T-helper 1 cell treated with Interleukin-12 subunit alpha and Interleukin-12 subunit beta and Interleukin-4 antibody, amounts not matched to agents 30 μg/mL and 1 μg/mL, for 36 hours (primary cell): ENCODE measurements around the gene NELFCD.
"Not testable (repeated sequence)": the region's sequence is repeated elsewhere in the genome, so short reads cannot be mapped to it uniquely, and the experiment has no call there.

ENCODE experiments used
- H3K27ac Mint-ChIP-seq: one replicate; pipeline ENCODE4 v1.8.0; 2021; ENCODE audit warnings: mild to moderate bottlenecking, mixed read lengths
- H3K27me3 Mint-ChIP-seq: one replicate; pipeline ENCODE4 v1.8.0; 2021; ENCODE audit warnings: low read depth, mixed read lengths
- H3K36me3 Mint-ChIP-seq: one replicate; pipeline ENCODE4 v1.8.0; 2021; ENCODE audit warnings: low read depth, mixed read lengths
- H3K4me1 Mint-ChIP-seq: one replicate; pipeline ENCODE4 v1.8.0; 2021; ENCODE audit warnings: low read depth, mixed read lengths
- H3K4me3 Mint-ChIP-seq: one replicate; pipeline ENCODE4 v1.8.0; 2021; ENCODE audit warnings: mild to moderate bottlenecking, moderate library complexity, mixed read lengths
- H3K9me3 Mint-ChIP-seq: one replicate; pipeline ENCODE4 v1.8.0; 2021; ENCODE audit warnings: mixed read lengths

The NELFCD gene

DNA sequence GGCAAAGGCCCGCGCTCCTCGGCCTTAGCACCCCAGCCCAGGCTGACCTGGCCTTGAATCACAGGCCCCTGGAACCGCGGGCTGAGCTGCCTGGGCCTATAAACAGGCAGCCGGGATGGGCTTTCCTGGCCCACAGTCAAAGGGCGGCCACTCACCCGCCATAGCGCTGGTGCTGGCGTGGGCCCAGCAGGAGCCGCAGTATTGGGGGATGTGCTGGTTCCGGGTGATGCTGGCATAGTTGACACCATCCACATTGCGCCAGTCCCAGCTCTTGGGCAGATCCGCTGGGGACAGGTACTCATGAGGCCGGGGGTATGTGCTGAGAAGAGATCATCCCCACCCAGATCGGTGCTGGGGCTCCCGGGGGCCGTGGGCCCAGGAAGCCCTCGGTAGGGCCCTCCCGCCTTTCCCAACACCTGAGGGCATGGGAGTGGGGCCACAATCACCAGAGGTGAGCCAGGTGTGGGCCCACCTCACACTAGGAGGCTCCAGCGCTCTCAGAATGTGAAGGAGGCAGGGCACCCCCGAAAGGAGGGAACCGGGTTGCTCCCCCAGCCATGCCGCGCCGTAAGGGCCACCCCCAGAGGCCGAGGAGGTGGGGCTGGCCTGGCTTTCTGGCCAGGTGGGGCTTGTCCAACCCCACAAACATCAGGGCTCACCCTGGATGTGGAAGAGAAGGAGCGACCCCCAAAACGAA, 25.3 kb downstream of the NELFCD start:
- Mint-ChIP-seq H3K4me1 (peaks cover 29% of the 10 kb centered on the region), H3K36me3 (peaks cover 16% of the 10 kb centered on the region), H3K27me3 (no peaks in the 10 kb centered on the region), H3K4me3 (peak overlapping the region; percentile 77), H3K27ac (peak overlapping the region; percentile 52), H3K9me3 (no peaks in the 10 kb centered on the region)

DNA sequence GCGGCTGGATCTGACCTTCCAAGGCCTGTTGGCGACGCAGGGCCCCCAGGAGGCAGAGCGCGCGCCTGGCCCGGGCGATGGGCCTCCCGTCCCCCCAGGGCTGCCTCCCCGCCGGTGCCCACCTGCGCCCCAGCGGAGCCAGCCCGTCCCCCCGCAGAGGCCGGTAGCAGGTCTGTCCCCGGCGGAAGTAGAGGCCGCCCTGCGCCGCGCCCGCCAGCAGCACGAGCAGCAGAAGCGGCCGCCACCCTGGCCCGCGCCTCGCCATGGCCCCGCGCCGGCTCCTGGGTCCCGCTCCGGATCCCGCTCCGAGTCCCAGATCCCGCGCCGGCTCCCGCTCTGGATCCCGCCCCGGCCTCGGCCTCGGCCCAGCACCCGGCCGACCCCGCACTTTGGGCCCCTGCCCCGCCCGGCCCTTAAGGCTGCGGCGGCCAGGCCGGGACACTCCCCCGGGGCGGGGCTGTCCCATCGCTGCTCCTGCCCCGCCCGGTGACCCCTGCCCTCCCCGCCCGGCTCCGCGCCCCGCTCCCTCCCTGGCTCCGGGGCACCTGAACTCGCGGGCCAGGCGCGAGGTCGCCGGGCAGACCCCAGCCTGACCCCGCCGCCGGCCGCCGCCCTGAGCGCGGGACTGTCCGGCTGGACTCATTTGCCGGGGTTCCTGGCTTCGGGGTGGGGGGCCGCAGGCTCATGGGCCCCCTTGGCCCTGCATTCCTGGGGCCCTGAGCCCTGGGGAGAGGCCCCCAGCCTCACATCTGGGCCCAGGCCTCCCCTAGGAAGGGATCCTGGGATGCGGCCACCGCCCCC, 26.0 kb downstream of the NELFCD start, which contains the start of gene CTSZ:
TSS of gene CTSZ (minus strand) at position 391 of the 801 bp plus-strand sequence. CDS start at position 265, 126 bp downstream.
- Mint-ChIP-seq H3K27ac (peak within 1 kb of the TSS; percentile 78), H3K36me3 (peaks cover 14% of the 10 kb centered on the region), H3K9me3 (no peaks in the 10 kb centered on the region), H3K4me1 (peaks cover 35% of the 10 kb centered on the region), H3K4me3 (peak within 1 kb of the TSS; percentile 82), H3K27me3 (no peaks in the 10 kb centered on the region)

DNA sequence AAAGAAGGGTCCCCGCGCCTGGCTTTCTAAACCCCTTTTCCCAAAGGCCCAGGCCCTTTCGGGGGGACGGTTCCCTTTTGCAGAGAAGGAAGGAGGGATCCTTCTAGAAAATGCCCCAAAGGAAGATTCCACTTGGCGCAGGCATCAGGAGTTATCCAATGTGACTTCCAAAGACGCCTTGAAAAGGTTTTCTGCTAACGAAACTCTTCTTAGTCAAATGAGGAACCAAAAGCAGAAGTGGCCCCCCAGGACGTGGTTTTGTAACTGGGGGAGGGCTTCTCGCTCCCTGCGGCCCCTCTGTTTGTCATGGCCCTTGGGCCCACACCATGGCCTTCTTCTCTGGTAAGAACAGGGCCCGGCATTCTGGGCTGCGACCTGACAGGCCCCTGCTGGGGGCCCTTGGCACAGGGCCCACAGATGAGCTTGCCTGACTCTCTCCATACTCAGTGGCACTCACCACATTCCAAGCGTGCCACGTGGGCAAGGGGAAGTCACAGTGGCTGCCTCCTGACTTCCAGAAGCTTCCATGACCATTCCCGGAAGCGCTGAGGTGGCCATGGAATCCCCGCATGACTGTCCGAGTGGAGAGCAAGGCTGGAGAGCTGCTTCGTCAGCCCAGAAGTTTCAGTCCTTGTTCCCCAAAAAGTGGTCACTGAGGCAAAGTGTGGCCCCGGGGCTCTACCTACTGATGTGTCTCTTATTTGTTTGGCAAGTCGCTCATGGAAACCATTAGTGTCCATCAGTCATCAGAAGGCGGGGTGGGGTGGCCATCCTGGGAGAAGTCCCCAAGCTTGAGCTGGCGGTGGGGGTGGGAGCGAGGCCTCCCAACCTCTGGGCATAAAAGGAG, 26.8 kb downstream of the NELFCD start:
- Mint-ChIP-seq H3K4me3 (peak overlapping the region; percentile 82), H3K36me3 (peaks cover 8% of the 10 kb centered on the region), H3K9me3 (no peaks in the 10 kb centered on the region), H3K4me1 (peaks cover 37% of the 10 kb centered on the region), H3K27me3 (no peaks in the 10 kb centered on the region), H3K27ac (peak overlapping the region; percentile 78)

DNA sequence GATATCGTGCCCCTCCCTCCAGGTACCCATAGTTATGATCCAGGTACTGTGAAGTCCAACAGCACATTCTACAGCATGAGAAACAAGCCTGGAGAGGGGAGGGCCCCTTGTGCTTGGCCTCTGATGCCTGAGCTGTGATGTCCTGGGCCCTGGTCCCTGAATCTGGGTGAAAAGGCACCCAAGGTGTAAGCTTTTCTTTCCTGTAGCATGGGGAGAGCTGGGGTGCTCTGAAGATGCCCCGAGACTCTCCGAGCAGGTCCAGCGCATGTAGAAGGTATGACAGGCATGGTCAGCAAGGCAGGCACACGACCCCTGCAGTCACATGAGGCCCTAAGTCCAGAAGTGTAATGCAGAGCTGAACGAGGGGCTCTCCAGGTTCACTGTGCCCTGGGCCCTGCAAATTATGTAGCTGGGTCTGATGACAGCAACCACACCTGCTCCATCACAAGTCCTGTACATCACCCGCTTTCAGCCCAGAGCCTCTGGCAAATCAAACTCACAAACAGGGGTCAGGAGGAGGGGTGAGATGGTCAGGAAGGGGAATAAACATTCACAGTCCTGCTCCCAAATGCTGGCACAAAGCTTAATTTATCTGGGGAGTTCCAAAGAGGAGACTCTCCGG, 27.8 kb downstream of the NELFCD start:
- Mint-ChIP-seq H3K27me3 (no peaks in the 10 kb centered on the region), H3K27ac (no peak overlapping the region), H3K4me3 (no peak overlapping the region), H3K4me1 (peaks cover 38% of the 10 kb centered on the region), H3K9me3 (no peaks in the 10 kb centered on the region), H3K36me3 (peaks cover 5% of the 10 kb centered on the region)

DNA sequence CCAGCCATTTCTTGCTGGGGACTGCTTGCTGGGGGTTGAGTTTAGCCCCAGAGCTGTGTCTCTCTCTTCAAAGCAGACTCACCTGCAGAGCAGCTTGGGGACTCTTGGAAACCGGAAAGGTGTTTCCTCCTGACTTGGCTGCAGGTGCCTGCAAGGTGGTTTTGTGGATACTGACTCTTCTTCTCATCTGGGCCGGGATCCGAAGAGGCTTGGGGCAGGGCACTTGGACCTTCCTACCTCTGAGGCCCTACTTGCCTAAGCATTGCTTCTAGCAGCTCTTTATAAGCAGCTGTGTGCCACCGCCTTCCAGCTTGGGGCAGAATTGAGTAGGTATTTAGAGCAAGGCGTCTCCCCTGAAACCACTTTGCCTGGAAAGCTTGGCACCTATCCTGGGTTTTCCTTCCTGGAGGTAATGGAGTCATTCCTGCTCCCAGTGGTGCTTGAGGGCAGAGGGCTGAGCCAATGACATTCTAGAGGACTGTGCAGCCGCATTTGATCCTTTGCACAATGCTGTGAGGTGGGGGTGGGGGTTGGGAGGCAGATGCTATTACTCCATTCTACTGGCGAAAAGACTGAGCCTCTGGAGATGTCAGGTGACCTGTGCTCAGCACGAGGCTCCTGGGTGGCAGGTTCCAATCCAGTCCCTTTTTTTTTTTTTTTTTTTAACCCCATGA, 29.4 kb downstream of the NELFCD start:
- Mint-ChIP-seq H3K27ac (no peak overlapping the region), H3K9me3 (no peaks in the 10 kb centered on the region), H3K27me3 (no peaks in the 10 kb centered on the region)

DNA sequence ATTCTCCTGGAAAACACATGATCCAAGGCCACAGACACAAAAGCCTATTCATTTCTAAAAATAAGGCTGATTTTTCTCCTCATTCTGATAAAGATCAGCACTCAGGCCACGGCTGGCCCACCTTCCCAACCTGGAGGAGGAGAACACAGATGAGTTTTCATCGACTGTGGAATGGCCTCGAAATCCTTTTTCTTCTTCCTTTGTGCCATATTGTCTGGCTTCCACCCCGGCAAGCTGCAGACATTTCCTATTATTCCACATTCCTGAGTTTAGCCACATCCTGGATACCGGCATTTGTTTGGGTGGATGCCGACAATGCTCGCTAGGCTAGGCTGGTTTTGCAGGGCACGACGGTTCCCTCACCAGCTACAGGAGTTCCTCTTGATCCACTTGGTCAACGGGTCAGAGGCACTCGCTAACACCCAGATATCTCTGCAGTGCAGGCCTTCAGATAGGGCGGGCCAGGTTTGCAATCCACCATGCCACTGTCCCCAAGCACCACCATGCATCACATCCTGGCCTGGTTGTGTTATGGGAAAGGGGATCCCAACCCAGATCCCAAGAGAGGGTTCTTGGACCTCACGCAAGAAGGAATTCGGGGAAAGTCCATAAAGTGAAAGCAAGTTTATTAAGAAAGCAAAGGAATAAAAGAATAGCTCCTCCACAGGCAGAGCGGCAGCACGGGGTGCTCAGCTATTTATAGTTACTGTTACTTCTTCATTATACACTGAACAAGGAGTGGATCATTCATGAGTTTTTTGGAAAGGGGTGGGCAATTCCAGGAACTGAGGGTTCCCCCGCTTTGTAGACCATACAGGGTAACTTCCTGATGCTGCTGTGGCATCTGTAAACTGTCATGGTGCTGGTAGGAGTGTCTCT, 30.2 kb downstream of the NELFCD start:
- Mint-ChIP-seq H3K27ac (peak overlapping the region; percentile 1), H3K4me1 (peaks cover 35% of the 10 kb centered on the region), H3K36me3 (peaks cover 6% of the 10 kb centered on the region), H3K9me3 (no peaks in the 10 kb centered on the region), H3K27me3 (no peaks in the 10 kb centered on the region), H3K4me3 (no peak overlapping the region)

More for the DNA sequence above, 29.4 kb downstream of the NELFCD start:
- H3K4me1 Mint-ChIP-seq = peaks cover 35% of the 10 kb centered on the region
- no peak overlapping the region for H3K4me3 Mint-ChIP-seq
- H3K36me3 Mint-ChIP-seq = peaks cover 6% of the 10 kb centered on the region

DNA sequence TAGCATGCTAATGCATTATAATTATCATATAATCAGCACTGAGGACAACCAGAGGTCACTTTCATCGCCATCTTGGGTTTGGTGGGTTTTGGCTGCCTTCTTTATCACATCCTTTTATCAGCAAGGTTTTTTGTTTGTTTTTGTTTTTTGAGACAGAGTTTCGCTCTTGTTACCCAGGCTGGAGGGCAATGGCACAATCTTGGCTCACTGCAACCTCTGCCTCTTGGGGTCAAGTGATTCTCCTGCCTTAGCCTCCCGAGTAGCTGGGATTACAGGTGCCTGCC, 30.8 kb downstream of the NELFCD start:
- H3K27ac Mint-ChIP-seq, H3K36me3 Mint-ChIP-seq, H3K4me3 Mint-ChIP-seq, H3K9me3 Mint-ChIP-seq, H3K27me3 Mint-ChIP-seq: not testable (repeated sequence)
- peaks cover 40% of the 10 kb centered on the region for H3K4me1 Mint-ChIP-seq

DNA sequence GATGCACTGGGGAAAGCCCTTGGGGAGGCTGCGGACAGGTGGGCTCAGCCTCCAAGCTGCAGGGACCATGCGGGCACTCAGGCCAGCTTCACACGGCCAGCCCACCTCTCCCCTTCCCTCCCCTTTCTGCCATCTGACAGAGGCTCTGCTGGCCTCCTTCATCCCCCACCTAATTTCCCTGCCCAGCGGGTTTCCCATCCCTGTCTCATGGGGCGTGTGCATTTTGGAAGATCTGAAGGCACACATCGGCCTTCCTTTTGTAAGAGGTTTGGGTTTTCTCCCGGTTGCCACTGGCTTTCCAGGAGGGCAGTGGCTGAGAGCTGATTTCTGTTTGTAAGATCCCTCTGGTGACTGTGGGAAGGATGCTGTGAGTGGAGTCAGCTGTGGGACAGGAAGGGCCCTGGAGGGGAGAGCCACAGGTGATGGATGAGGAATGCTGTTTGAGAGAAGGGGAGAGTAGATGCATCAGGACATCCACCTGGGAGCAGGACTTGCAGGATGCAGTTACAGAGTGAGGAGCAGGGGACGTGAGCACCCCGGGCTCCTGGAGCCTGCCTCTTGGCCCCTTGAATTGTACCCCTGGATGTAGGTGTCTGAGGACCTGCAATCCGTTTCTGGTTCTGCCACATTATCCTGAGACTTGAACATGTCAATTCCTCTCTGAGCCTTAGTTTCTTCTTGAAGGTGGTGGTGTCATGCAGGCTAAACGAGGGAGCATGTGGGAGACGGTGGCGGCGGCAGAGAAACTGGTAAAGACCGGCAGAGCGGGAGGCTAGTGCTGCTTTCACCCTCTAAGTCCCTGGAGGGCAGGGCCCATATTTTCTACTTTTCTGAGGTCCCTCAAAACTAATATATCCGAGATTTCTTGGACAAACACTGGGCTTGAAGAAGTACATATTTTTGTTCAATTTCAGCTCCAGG, 32.2 kb downstream of the NELFCD start:
- peaks cover 6% of the 10 kb centered on the region for H3K36me3 Mint-ChIP-seq
- peaks cover 44% of the 10 kb centered on the region for H3K4me1 Mint-ChIP-seq
- no peaks in the 10 kb centered on the region for H3K9me3 Mint-ChIP-seq
- H3K4me3 Mint-ChIP-seq = no peak overlapping the region
- H3K27ac Mint-ChIP-seq = no peak overlapping the region
- H3K27me3 Mint-ChIP-seq = no peaks in the 10 kb centered on the region

DNA sequence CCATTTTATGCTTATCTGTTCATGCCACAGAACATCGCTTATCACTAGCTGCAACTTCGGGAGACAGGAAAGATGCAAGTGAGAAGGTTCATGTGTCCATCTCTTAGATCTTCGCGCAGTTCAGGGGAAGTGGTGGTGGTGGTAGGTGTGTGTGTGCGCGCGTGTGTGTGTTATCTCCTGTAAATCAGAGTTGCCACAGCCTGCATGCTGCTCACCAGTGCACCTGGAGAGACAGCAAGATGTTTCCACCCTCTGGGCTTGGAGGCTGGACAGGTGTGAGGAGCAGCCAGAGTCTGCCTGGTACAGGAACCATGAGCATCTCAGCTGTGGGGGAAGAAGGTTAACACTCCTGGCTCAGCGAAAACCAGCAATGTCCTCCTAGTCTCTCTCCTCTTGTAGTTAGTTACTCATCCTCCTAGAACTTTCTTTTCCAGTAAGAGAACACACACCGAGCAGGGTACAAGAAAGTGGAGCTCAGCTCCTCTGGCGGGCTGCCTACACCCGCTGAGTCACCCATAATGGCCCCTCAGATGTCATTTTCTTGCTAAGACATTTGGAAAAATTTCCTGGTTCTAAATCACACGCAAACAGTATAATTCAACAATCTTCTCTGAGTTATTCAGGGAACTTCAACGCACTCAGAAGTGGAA, 33.0 kb downstream of the NELFCD start:
- Mint-ChIP-seq H3K27ac (no peak overlapping the region), H3K27me3 (no peaks in the 10 kb centered on the region), H3K4me1 (peaks cover 44% of the 10 kb centered on the region), H3K4me3 (no peak overlapping the region), H3K36me3 (peaks cover 6% of the 10 kb centered on the region), H3K9me3 (no peaks in the 10 kb centered on the region)

DNA sequence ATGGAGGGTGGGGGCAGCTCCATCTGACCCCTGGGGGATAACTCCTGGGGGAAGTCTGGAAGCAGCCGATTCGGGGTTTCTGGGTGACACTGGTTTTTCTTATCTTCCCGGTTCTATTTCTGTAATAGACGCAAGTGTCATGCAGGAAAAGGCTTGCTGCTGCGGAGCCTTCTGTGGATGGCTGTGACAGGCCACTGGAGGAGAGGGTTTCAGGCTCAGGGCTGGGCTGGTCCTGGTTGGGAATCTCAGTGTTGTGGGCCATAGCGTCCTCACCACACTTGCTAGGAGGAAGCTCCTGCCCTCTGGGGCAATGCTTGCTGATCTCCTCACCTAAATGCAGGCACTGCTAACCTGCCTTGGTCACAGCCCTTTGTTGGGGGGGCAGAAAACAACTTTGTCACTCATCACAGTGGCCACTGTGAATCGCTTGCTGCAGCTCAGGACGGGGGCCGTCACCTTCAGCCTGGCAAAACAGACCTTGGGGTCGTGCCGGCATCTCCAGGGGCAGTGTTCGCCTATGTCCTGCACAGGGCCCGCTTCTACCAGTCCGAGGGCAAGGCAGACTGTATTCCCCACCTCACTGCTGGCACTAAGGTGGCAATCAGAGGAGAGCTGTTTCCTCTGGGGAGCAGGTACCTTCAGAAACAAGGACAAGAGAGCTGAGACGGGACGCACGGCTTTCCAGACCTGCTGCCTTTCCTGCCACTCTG, 33.8 kb downstream of the NELFCD start:
- Mint-ChIP-seq H3K27me3 (no peaks in the 10 kb centered on the region), H3K27ac (no peak overlapping the region), H3K9me3 (no peaks in the 10 kb centered on the region), H3K36me3 (peaks cover 6% of the 10 kb centered on the region), H3K4me1 (peaks cover 44% of the 10 kb centered on the region), H3K4me3 (no peak overlapping the region)

DNA sequence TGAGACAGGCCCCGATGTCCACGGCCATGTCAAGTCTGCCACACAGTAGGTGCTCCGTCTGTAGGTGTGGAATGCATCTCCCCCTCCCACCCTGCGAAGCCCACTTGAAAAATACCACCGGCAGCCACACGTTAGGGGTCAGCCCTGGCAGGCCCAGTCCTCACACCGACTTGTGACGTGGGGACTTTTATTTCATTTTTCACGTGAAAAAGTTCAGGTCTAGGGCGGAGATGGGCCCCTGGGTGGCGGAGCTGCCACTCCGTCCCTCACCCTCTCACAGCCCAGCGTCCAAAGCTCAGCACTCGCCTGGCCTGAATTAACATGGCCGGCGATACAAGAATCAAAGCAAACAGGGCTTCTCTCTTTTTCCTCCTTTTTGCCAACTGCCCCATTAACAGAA, 34.4 kb downstream of the NELFCD start:
- no peak overlapping the region for H3K4me3 Mint-ChIP-seq
- no peaks in the 10 kb centered on the region for H3K27me3 Mint-ChIP-seq
- no peak overlapping the region for H3K27ac Mint-ChIP-seq
- peaks cover 6% of the 10 kb centered on the region for H3K36me3 Mint-ChIP-seq
- H3K9me3 Mint-ChIP-seq = no peaks in the 10 kb centered on the region
- peaks cover 43% of the 10 kb centered on the region for H3K4me1 Mint-ChIP-seq
